ENCODE results near the gene HERC3.

Gene HERC3

DNA sequence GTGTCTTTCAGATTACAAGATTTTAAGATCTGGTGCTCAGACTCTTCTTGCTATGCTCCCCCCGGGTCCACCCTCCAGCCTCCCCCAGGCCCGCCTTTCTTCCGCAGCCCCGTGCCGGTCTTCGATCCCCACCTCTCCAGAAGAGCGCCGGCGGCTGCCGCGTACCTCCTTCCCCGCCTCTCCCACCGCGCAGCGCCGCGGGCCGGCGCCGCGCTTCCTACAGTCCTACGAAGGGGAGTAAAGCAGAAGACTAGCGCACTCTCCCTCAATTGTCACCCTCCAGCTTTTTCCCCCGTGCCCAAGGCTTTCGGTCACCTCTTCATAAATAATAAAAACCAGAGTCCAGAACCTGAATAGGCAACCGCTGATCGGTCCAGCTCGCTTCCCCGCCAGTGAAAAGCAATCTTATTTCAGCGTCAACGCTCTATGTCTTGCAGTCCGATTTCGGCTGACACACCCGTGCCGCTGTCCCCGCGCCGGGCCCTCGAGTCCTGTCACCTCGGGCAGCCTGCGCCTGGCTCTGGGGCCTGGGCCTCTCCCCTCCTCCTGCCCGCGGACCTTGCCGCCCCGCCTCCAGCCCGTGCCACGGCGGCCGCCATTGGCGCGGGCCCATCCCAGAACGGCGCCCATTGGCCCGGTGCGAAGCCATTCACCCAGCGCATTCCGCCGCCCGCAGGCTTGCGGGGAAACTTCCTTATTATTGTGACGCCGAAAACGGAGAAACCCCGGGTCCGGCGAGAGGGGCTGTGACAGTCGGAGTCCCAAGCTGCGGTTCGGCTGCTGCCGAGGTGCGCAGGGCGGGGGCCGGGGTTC lies at the start of gene HERC3:
TSS of gene HERC3 (plus strand) at position 694 of the 813 bp plus-strand sequence. CDS start 13,344 bp downstream, outside the sequence.
- DNase-seq (ENCODE audit: low read depth in 1 of 2, low spot score in 1 of 2): peak; percentile 73 to 82

DNA sequence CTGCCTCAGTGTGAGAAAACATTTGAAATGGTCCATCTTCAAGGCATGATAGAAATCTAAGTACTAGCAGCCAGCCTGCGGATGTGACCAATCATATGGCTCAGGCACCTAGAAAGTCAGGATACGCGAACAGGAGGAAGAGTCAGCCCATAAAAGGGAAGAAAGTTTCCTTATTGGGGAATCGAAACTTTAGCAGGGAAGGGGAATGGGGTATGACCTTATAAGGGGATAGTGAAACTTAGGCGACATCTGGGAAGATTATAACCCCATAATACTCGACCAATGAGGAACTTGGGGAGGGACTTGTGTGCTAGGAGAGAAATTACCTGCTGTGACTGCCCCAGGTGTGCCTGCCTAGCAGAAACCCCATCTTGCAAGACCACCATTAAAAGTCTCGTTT lies 42.5 kb upstream of the HERC3 start:
- no peak for DNase-seq (ENCODE audit: low read depth in 1 of 2, low spot score in 1 of 2)

DNA sequence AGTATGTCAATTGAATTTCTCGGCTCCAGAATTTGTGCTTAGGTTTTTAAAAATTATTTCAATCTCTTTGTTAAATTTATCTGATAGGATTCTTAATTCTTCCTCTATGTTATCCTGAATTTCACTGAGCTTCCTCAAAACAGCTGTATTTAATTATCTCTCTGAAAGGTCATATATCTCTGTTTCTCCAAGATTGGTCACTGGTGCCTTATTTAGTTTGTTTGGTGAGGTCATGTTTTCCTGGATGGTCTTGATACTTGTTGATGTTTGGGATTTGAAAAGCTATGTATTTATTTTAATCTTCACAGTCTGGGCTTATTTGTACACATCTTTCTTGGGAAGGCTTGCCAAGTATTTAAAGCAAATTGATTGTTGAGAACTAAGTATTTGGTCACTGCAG lies 24.7 kb upstream of the HERC3 start:
- no peak for DNase-seq (ENCODE audit: low read depth in 1 of 2, low spot score in 1 of 2)

DNA sequence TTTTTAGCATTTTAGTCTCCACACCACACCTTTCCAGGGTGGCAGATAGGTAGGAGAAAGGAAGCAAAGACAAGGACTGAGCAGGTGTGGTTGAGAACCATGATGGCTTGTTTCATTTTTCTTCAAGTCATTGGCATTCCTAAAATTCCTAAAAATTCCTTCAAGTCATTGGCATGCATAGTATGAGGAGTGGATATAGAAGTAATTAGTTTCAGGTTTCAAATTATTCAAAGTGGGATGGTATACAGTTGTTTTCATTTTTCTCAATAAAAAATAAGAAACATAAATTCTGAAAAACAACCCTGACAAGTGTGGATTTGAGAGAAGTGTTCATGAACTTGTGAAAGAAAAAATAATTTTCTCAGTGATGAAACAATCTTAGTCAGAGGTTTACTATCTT lies 22.3 kb upstream of the HERC3 start:
- no peak for DNase-seq (ENCODE audit: low read depth in 1 of 2, low spot score in 1 of 2)

DNA sequence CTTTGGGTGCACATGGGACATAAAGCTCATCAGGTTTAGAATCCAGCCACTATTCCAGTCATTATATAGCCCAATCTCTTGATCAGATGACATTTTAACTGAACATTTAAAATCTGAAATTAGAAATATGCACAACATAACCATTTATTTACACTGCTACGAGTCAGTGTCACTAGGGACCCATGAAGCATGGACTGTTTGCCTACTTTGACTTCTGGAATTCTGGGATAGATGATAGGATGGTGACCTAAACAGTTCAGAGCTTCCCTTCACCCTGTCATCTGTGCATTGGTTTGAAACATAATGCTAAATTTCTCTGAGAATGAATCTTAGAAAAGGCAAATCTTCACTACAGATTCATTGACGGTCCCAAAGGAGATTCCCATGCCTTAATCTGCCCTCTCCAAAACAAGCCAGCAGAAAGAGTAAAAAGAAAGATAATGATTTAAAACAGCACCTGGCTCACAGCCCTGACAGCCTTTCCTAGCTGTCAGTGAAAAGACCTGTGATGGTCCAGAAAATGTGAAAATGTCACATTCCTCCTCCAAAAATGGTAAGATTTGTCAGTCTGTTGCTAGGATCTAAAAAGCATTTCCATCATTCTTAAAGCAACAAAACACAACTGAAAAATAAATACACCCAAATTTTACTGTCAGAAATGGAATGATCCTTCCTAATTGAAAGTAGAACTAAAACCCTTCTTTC lies 18.9 kb upstream of the HERC3 start:
- no peak for DNase-seq (ENCODE audit: low read depth in 1 of 2, low spot score in 1 of 2)

DNA sequence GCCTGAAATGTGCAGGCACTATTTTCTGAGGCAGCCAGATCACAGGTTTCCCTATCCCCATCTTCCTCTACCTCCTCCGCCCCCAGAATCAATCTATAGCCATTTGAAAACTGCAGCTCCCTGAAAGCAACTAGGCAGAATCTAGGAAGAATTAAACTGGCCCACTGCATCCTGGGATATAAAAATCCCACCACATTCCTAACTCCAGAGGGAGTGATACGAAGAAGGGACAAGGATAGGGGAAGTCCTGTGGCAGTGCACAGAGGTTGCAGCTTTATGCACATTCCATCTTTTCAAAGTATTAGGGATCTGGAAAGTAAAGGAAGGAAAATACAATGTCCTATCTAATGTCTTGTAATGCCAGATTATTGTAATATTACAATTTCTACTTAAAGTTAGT lies 18.3 kb upstream of the HERC3 start:
- DNase-seq (ENCODE audit: low read depth in 1 of 2, low spot score in 1 of 2): no peak

DNA sequence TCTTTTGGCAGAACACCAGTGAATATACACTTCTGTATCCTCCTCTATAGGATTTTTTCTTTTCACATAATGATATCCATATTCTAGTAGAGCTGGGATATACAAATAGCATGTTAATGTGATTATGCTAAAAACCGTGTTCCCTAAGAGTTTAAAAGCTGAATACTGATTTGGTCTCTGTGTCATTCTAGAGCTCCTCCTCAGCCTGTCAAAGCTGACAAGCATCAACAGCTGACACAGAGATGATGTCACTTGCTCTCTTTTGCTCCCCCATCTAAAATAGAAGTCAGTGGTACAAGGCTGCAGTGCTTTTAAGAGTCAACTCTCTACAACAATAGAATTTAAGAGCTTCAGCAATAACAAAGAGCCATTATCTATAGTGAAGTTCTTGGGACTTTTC lies 17.1 kb upstream of the HERC3 start:
- DNase-seq (ENCODE audit: low read depth in 1 of 2, low spot score in 1 of 2): no peak

DNA sequence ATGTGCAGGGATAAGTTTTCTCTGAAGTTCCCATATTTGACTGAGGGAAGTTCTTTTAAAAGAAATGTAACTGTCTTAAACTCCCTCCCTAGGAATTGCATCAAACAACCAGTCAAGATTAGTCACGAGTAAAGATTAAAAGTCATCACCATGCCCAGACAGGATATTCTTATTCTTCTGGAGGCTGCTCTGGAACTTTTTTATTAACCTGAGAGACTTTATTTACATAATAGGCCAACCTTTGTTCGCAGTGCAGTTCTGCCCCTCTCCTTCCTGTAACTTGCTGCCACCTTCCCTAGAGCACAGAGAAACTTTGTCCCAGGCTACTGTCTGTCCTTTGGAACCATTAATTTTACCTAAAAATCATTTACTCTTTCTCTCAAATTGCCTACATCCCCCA lies 9.8 kb upstream of the HERC3 start:
- no peak for DNase-seq (ENCODE audit: low read depth in 1 of 2, low spot score in 1 of 2)

DNA sequence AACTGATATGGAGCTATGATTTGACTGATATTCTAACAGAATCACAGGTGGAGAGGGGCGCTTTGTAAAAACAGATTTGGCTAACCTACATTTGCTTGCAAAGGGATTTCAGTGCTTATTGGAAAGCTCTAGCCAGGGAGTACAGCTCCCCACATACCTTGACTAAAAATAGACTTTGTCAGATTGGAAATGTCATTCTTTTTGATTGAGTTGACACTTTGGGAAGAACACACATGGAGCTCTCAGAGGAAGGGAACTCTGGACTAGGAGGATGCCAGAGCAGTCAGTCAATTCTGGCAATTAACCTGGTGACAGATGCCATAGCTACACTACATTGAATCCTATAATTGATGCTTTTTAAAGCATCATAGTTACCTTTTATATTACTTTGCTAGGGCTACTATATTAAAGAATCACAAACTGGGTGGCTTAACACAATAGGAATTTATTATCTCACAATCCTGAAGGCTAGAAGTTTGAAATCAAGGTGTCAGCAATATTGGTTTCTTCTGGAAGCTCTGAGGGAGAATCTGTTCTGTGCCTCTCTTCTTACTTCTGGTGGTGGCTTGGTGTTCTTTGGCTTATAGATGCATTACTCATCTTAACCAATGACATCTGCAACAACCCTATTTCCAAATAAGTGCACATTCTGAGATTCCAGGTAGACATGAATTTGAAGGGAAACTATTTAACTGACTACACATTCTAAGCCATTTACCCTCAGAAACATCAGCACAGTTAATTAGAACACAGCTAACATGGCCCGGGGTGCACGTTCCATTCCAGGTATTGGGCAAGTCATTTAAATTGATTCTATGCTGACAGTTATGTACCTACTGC lies 8.4 kb upstream of the HERC3 start:
- no peak for DNase-seq (ENCODE audit: low read depth in 1 of 2, low spot score in 1 of 2)

DNA sequence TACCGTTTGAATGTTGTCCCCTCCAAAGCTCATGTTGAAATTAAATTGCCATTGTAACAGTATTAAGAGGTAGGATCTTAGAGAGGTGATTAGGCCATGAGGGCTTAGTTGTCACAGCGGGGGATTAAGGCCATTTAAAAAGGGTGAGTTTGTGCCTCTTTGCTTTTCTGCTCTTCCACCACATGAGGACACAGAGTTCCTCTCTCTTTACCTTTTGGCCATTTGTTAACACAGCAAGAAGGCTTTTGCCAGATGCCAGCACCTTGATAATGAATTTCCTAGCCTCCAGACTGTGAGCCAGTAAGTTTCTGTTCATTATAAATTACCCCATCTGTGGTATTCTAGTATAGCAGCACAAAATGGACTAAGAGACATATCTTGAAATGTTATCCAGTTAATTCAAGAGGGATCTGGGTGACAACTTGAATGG lies 7.8 kb upstream of the HERC3 start:
- no peak for DNase-seq (ENCODE audit: low read depth in 1 of 2, low spot score in 1 of 2)

DNA sequence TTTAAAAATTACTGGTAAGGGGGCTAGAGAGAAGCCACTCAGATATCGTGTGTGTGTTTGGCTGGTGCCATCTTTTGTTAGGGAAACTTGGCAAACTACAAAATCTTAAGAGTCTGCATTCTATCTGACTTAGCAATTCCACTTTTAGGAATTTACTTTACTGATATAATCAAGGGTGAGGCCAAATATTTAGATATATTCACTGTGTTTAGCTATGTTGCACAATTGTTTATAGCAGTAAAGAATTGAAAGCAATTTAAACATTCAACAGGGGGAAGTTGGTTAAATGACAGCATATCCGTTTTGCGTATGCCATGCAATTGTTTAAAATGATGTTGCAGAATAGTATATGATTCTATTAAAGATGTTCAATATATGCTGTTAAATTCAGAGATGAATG lies 6.4 kb upstream of the HERC3 start:
- DNase-seq (ENCODE audit: low read depth in 1 of 2, low spot score in 1 of 2): no peak

DNA sequence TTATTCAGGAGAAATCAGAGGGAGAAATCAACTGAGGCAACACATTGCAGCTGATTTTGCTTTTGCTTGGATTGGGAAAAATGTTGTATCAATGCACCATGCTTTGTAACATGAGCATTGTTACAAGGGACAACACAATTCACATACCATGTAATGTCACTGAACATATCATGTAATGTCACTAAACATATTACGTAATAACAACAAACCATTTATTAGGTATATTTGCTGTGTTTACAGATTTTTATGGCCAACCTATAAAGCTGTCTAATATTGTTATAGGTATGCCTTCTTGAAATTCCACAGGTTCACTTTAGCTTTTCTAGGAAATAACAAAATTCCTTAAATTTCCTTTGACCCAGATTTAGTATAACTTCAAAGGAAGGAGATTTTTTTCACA lies 5.0 kb upstream of the HERC3 start:
- no peak for DNase-seq (ENCODE audit: low read depth in 1 of 2, low spot score in 1 of 2)

DNA sequence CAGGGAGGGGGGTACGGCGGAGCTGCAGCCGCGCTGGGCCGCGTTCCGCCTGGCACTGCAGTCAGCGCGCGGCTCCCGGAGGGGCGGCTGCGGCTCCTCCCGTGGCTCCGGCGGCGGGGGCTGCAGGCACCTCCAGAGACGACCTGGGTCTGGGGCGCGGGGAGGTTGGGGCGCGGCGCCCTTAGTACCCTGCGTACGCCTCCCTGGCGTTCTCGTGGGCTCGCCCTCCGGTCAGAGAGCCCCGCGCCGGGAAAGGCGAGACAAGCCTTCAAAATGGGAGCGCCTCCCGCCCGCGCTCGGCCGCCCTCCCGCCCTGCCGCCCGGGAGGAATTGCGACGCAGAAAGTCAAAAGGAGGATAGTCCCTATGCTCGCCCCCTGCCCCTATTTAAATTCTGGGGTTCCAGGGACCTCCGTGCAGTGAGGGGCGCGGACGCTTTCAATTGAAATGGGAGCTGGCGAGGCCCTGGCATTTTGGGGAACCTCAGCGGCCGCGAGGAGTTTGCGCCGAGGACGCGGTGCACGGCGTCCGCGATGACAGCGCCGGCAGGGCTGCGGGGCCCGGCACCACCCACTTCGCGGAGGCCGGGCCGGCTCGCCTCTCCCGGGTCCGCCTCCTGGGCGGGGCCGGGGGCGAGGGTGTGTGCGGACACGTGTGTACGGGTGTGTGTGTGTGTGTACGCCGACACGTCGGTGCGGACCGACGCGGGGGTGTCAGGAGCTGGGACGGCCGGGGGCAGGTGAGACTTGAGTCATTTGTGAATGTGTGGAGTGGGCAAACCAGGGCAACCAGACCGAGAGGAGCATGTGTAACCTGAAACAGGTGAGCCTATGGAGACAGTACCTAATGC lies 544 bp downstream of the HERC3 start:
- DNase-seq (ENCODE audit: low read depth in 1 of 2, low spot score in 1 of 2): peak; percentile 60 to 78

DNA sequence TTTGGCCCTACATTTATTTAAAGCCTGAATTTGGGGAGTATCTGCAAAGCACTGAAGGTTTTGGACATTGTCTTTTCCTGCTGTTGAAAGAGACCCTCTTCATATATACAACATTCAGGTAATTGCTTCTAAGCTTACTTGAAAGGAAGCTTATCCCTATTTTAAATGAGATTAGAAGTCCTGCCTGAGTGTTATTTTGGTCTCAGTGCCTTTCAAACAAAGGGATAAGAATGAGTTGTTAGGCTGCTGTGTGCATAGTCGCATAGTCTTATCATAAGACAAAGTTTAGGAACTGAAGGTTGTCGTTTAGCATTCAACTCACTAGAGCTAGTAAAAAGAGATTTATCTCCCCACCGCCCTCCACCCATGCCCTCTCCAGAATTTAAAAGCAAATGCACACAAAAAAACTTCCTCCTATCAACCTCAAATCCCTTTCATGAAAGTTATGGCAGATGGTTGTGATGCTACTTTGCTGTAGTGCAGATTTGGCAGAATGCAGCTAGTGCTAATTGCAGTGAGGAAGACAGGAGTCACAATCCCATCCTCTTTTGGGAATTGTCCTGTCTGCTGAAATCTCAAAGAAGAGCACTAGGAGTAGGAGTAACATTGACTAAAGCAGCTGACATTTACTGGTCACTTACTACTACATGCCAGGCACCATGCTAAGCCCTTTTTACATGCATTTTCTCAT lies 5.8 kb downstream of the HERC3 start:
- DNase-seq (ENCODE audit: low read depth in 1 of 2, low spot score in 1 of 2): no peak

DNA sequence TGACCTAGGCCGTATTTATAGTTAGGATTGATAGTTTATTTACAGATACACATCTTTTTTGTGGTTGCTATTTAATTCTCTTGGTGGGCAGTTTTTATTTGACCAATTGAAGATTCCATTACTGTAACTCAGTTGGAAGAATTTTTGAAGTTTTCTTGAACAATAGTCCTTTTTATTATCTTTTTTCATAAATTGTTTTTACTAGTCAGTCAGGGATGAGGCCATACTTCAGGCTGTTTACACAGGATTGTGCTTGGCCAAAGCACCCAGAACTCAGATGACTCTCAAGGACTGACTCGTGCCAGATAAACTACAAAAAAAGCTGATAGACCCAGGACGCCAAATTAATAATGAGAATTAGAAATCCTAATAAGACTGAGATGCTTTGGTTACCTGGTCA lies 7.0 kb downstream of the HERC3 start:
- no peak for DNase-seq (ENCODE audit: low read depth in 1 of 2, low spot score in 1 of 2)

DNA sequence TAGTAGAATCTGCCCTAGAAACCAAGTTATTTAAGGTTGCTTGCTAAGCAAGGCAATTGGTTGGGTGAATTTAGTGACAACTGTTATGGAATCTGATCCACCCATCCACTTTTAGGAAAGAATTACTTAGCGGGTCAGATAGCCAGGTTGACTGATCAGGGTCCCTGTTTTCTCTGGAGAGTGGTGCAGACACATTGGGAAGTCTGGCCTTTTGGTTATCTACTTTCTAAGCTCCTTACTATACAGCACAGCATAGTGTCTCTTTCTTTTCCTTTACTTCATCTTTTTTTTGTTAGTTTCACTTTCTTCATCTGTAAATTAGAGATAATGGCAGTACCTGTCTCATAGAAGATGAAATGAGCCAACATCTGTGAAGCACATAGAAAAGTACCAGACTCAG lies 7.4 kb downstream of the HERC3 start:
- DNase-seq (ENCODE audit: low read depth in 1 of 2, low spot score in 1 of 2): no peak

DNA sequence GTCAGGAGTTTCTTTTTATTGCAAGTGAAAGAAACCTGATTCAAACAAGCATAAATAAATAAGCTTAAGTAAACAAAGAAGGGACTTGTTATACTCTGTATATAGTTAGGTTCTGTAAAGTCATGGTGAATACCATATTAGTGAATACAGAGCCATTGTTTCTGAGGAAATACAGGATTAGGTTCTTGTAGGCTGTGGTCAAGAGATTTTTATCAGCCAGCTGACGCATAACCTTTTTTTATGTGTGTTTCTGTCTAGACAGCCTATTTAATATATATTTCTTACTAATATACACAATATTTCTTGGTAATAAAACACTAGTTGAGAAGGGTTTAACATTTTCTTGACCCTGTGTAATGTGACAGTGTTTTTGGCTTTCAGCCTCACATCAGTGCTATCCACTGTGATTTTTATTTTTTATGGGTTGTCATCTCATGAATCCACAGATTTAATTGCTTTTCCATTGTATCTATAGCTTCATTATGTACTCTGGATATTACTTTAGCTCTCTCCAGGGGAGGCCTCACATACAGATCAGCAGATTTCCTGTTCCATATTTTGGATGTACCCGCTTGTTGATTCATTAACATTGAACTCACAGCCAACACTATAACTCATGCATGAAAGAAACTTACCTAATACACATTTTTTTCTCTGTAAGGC lies 8.0 kb downstream of the HERC3 start:
- no peak for DNase-seq (ENCODE audit: low read depth in 1 of 2, low spot score in 1 of 2)

DNA sequence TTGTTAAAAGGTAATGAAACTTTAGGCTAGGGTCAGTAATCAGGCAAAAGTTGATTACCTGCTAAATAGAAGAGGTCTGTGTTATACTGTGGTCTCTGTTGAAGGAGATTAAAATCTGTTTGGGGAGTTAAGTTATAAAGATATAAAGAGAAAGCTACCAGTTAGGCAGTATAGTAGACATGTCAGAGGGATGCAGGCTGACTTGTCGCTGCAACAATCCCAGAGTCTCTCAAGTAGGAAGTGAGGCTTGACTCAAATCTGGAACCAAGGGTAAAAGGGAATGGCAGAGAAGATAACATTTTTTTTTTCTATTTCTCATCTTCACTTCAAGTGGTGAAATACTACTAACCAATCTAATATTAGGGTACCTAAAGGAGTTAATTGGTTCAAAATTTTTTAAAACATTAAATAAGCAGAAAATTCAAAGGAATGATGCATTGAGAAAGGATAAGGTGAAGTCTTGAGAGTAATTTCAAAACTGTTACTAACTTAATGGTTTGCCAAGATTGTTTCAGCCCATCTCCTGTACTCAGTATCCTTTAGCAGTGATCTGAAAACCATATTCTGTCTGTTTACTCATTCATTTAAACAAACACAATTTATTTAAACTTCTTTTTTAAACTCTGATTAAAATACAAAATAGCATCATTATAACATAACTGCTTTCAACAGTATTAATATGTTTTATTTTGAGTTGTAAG lies 12.8 kb downstream of the HERC3 start:
- no peak for DNase-seq (ENCODE audit: low read depth in 1 of 2, low spot score in 1 of 2)

DNA sequence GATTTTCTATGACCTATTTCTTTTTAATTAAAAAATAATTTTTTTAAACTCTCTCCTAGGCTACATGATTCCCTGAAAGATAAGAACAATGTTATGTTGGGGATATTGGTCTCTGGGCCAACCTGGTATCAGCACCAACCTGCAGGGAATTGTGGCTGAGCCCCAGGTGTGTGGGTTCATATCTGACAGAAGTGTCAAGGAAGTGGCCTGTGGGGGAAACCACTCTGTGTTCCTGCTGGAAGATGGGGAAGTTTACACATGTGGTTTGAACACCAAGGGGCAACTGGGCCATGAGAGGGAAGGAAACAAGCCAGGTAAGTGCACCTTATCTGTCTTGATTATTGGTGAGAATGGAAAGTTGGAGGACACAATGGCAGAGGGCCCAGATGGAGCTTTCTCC lies 13.5 kb downstream of the HERC3 start:
- DNase-seq (ENCODE audit: low read depth in 1 of 2, low spot score in 1 of 2): no peak

All from activated CD4-positive, alpha-beta T cell treated with anti-CD3 and anti-CD28 coated beads, Interleukin-2, amount 50 U/mL, for 24 hours (primary cell).